ENCODE measurements around the gene DUSP21. TPM values are rescaled to one million over a fixed set of nuclear protein-coding genes. Genes with fewer than 3 reads are reported as not detected.

The DUSP21 gene
- total RNA-seq, 1 donor, result not detected

- DNase-seq (ENCODE audit: insufficient read length, low spot score, missing footprints), result no peak
These were observed 31.3 kb downstream of the DUSP21 start for GRCh38 chrX:44875185-44875489.

GRCh38 chrX:44876086-44876485 is 32.3 kb downstream of the DUSP21 start:
- H3K4me1 ChIP-seq (ENCODE audit: insufficient read depth, low read length), result peaks cover 10% of the 10 kb centered on the region
- peak overlapping the region; percentile 97 for H3K4me2 ChIP-seq (ENCODE audit: insufficient read depth, low read length)
- H3K79me2 ChIP-seq (ENCODE audit: insufficient read depth, low read length), result peaks cover 88% of the 10 kb centered on the region
- no peak overlapping the region for H3K27ac ChIP-seq (ENCODE audit: low read depth, low read length)
- no peaks in the 10 kb centered on the region for H3K9me3 ChIP-seq (ENCODE audit: low read depth, low read length)
- H4K20me1 ChIP-seq (ENCODE audit: insufficient read depth, low read length), result peaks cover 31% of the 10 kb centered on the region
- peak overlapping the region; percentile 38 for H3K4me3 ChIP-seq (ENCODE audit: insufficient read depth, low read length)
- no peak overlapping the region for H2AFZ ChIP-seq (ENCODE audit: low read length)
- H3K27me3 ChIP-seq (ENCODE audit: insufficient read depth, low read length), result no peaks in the 10 kb centered on the region
- DNase-seq (ENCODE audit: insufficient read length, low spot score, missing footprints), result no peak
- no peak for TF ChIP-seq CTCF (IDR thresholded peaks at IDR 0.05; ENCODE audit: extremely low read depth, low read depth, low read length)
- peaks cover 3% of the 10 kb centered on the region for H3K36me3 ChIP-seq (ENCODE audit: insufficient read depth, low read length)

More at GRCh38 chrX:44875185-44875489, 31.3 kb downstream of the DUSP21 start:
- Histone ChIP-seq H3K9me3 (ENCODE audit: low read depth, low read length) (no peaks in the 10 kb centered on the region), H2AFZ (ENCODE audit: low read length) (no peak overlapping the region), H3K79me2 (ENCODE audit: insufficient read depth, low read length) (peaks cover 79% of the 10 kb centered on the region), H3K36me3 (ENCODE audit: insufficient read depth, low read length) (peaks cover 3% of the 10 kb centered on the region), H4K20me1 (ENCODE audit: insufficient read depth, low read length) (peaks cover 27% of the 10 kb centered on the region), H3K27me3 (ENCODE audit: insufficient read depth, low read length) (no peaks in the 10 kb centered on the region), H3K4me1 (ENCODE audit: insufficient read depth, low read length) (peaks cover 10% of the 10 kb centered on the region), H3K27ac (ENCODE audit: low read depth, low read length) (peak overlapping the region; percentile 80), H3K4me3 (ENCODE audit: insufficient read depth, low read length) (peak overlapping the region; percentile 91), H3K4me2 (ENCODE audit: insufficient read depth, low read length) (peak overlapping the region; percentile 97)
- TF ChIP-seq CTCF (IDR thresholded peaks at IDR 0.05; ENCODE audit: extremely low read depth, low read depth, low read length), result no peak

GRCh38 chrX:44876767-44877166 is 32.9 kb downstream of the DUSP21 start:
- Histone ChIP-seq H2AFZ (ENCODE audit: low read length) (no peak overlapping the region), H3K4me3 (ENCODE audit: insufficient read depth, low read length) (no peak overlapping the region), H3K4me1 (ENCODE audit: insufficient read depth, low read length) (peaks cover 6% of the 10 kb centered on the region), H3K27me3 (ENCODE audit: insufficient read depth, low read length) (no peaks in the 10 kb centered on the region), H3K79me2 (ENCODE audit: insufficient read depth, low read length) (peaks cover 90% of the 10 kb centered on the region), H3K4me2 (ENCODE audit: insufficient read depth, low read length) (no peak overlapping the region), H3K9me3 (ENCODE audit: low read depth, low read length) (no peaks in the 10 kb centered on the region), H3K36me3 (ENCODE audit: insufficient read depth, low read length) (peaks cover 3% of the 10 kb centered on the region), H4K20me1 (ENCODE audit: insufficient read depth, low read length) (peaks cover 37% of the 10 kb centered on the region), H3K27ac (ENCODE audit: low read depth, low read length) (no peak overlapping the region)
- DNase-seq (ENCODE audit: insufficient read length, low spot score, missing footprints), result no peak
- no peak for TF ChIP-seq CTCF (IDR thresholded peaks at IDR 0.05; ENCODE audit: extremely low read depth, low read depth, low read length)

GRCh38 chrX:44878780-44879179 is 35.0 kb downstream of the DUSP21 start:
- Histone ChIP-seq H3K79me2 (ENCODE audit: insufficient read depth, low read length) (peaks cover 98% of the 10 kb centered on the region), H4K20me1 (ENCODE audit: insufficient read depth, low read length) (peaks cover 54% of the 10 kb centered on the region), H2AFZ (ENCODE audit: low read length) (no peak overlapping the region), H3K4me2 (ENCODE audit: insufficient read depth, low read length) (no peak overlapping the region), H3K4me3 (ENCODE audit: insufficient read depth, low read length) (no peak overlapping the region), H3K27me3 (ENCODE audit: insufficient read depth, low read length) (no peaks in the 10 kb centered on the region), H3K27ac (ENCODE audit: low read depth, low read length) (no peak overlapping the region), H3K9me3 (ENCODE audit: low read depth, low read length) (no peaks in the 10 kb centered on the region), H3K36me3 (ENCODE audit: insufficient read depth, low read length) (peaks cover 3% of the 10 kb centered on the region), H3K4me1 (ENCODE audit: insufficient read depth, low read length) (peaks cover 4% of the 10 kb centered on the region)
- DNase-seq (ENCODE audit: insufficient read length, low spot score, missing footprints), result no peak
- no peak for TF ChIP-seq CTCF (IDR thresholded peaks at IDR 0.05; ENCODE audit: extremely low read depth, low read depth, low read length)
